OCI-LY7 (cell line): Measurements from ENCODE around the gene CASP4.

Experiments
- CTCF ChIP-seq: fragments of 200-600 bp; sonication (generic); conservative IDR thresholded peaks from 2 replicates; pipeline ENCODE4 v1.5.1; 2014; ENCODE audit warnings: mild to moderate bottlenecking, antibody characterized with exemption, low read length, moderate library complexity, mixed read lengths
- EZH2phosphoT487 ChIP-seq: fragments of 200-600 bp; sonication (generic); IDR thresholded peaks from 2 replicates; pipeline ENCODE4 v1.6.1; 2018; ENCODE audit warnings: low read depth, borderline replicate concordance, mild to moderate bottlenecking, mixed run types, antibody characterized with exemption, low read length, moderate library complexity, mixed read lengths

GRCh38 chr11:104967534-104968354, 630 bp downstream of the CASP4 start:
- TF ChIP-seq CTCF, result no peak
- no peak for TF ChIP-seq EZH2phosphoT487
